ENCODE measurements around the gene TSPAN5.

DNA sequence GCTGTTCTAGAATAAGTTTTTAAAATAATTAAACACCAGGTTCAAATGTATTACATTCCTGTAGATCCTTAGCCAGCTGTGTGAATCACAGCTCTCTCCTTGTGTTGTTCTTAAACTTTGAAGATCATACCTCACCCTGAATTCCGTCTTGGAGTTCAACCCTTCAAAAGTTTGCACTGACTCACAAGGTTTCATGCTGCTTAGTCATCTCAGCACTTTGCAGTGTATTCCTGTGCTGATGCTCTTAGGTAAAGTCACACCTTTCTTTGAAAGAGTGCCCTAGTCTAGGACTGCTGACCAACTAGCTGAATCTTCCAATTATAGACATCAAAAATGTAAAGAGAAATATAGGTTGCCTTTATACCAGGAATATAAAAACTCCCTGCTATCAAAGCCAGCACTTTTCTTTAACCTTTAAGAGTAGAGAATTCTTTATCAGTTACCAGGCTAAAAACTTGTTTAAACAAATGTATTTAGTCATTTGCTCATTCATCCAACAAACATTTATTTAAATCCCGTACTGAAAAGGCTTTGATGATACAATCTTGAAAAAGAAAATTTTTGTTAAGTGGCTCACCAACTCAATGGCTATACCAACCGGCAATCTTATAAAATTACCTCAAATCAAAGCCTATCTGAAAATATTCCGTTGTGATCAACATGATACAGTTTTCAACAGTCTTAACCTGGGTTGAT is 227.6 kb downstream of the TSPAN5 start:
- TF ChIP-seq, protein P1, sequence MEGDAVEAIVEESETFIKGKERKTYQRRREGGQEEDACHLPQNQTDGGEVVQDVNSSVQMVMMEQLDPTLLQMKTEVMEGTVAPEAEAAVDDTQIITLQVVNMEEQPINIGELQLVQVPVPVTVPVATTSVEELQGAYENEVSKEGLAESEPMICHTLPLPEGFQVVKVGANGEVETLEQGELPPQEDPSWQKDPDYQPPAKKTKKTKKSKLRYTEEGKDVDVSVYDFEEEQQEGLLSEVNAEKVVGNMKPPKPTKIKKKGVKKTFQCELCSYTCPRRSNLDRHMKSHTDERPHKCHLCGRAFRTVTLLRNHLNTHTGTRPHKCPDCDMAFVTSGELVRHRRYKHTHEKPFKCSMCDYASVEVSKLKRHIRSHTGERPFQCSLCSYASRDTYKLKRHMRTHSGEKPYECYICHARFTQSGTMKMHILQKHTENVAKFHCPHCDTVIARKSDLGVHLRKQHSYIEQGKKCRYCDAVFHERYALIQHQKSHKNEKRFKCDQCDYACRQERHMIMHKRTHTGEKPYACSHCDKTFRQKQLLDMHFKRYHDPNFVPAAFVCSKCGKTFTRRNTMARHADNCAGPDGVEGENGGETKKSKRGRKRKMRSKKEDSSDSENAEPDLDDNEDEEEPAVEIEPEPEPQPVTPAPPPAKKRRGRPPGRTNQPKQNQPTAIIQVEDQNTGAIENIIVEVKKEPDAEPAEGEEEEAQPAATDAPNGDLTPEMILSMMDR (conservative IDR thresholded peaks at IDR 0.05) = no peak
- no peak for TF ChIP-seq EZH2 (IDR thresholded peaks at IDR 0.05; ENCODE audit: low read depth)
